Spleen (tissue), 11 donors: ENCODE data around the gene PSORS1C2. TPM values are rescaled to one million over a fixed set of nuclear protein-coding genes. Genes with fewer than 3 reads are reported as not detected.

Experiments used
- DNase-seq: peaks from one replicate; pipeline ENCODE4 v3.0.0-alpha.2; 2020
- H3K27ac ChIP-seq, 8 donors: fragments of 200-600 bp; sonication (generic) in 7 of 8; 1 replicate in 4 of 8; 2 replicates in 4 of 8; pipeline versions ENCODE4 v1.5.0 to v1.8.0; 2016 to 2021; ENCODE audit warnings: inconsistent platforms in 4 of 8, mild to moderate bottlenecking in 4 of 8, moderate library complexity in 1 of 8
- H3K27me3 ChIP-seq, 7 donors: fragments of 200-600 bp; sonication (generic) in 6 of 7; replicated peaks in 1 of 7; 1 replicate in 4 of 7; 2 replicates in 3 of 7; pipeline versions ENCODE4 v1.5.0 to v1.8.0; 2016 to 2021; ENCODE audit warnings: inconsistent platforms in 3 of 7, mild to moderate bottlenecking in 1 of 7
- H3K36me3 ChIP-seq, 6 donors: fragments of 200-600 bp; sonication (generic) in 5 of 6; 1 replicate in 4 of 6; 2 replicates in 2 of 6; pipeline versions ENCODE4 v1.5.0 to v1.8.0; 2016 to 2021; ENCODE audit warnings: inconsistent platforms in 2 of 6
- H3K4me1 ChIP-seq, 6 donors: fragments of 200-600 bp; sonication (generic) in 5 of 6; 1 replicate in 3 of 6; 2 replicates in 3 of 6; pipeline versions ENCODE4 v1.5.0 to v1.8.0; 2016 to 2021; ENCODE audit warnings: inconsistent platforms in 3 of 6
- H3K4me3 ChIP-seq, 8 donors: fragments of 200-600 bp; sonication (generic) in 7 of 8; 1 replicate in 4 of 8; 2 replicates in 4 of 8; pipeline versions ENCODE4 v1.5.0 to v1.8.0; 2016 to 2021; ENCODE audit warnings: inconsistent platforms in 4 of 8, mild to moderate bottlenecking in 4 of 8, moderate library complexity in 2 of 8
- H3K9me3 ChIP-seq, 8 donors: fragments of 200-600 bp; sonication (generic) in 7 of 8; 1 replicate in 4 of 8; 2 replicates in 4 of 8; pipeline versions ENCODE4 v1.5.0 to v1.8.0; 2016 to 2021; ENCODE audit warnings: inconsistent platforms in 4 of 8
- CTCF ChIP-seq, 11 experiments: fragments of 200-600 bp in 7 of 11; fragments of 450-650 bp in 4 of 11; sonication (generic) in 4 of 11; IDR thresholded peaks in 8 of 11; conservative IDR thresholded peaks in 3 of 11; 1 replicate in 7 of 11; 2 replicates in 4 of 11; pipeline versions ENCODE4 v1.4.0 to v1.8.0; 2016 to 2021; ENCODE audit warnings: antibody characterized with exemption in 11 of 11, inconsistent platforms in 4 of 11, mild to moderate bottlenecking in 1 of 11
- POLR2A ChIP-seq, 3 donors: fragments of 450-650 bp; IDR thresholded peaks; one replicate each; pipeline ENCODE4 v1.5.1; 2017; ENCODE audit warnings: antibody characterized with exemption in 3 of 3, mild to moderate bottlenecking in 1 of 3
- POLR2AphosphoS5 ChIP-seq, 3 donors: sonication (generic); formaldehyde crosslinking; IDR thresholded peaks; one replicate each; pipeline ENCODE4 v1.5.1; 2017; ENCODE audit warnings: antibody characterized with exemption in 3 of 3
- WGBS, 5 donors: extraction: QIAGEN DNeasy Blood & Tissue Kit in 3 of 5; methylation state at CpG; one replicate each; pipeline versions ENCODE4 v1.1.5 to v1.1.7; 2013 to 2018; 5-methylcytosine and 5-hydroxymethylcytosine counted together
- intact Hi-C: fragments of 100-400 bp; cut with DNase I; formaldehyde crosslinking; loops from one replicate; pipeline ENCODE4 v1.15.0; 2023; ENCODE audit warnings: low total_unique reads
- polyA plus RNA-seq, 3 donors: library from polyadenylated mRNA; stranded (reverse); fragments of 200-250 nt; gene quantifications; one replicate each; pipeline ENCODE4 v1.2.1, GENCODE V29; 2013
- small RNA-seq, 4 donors: library from RNA; depleted of rRNA; stranded (forward); fragments of <200 nt; gene quantifications; one replicate each; pipeline ENCODE3, GENCODE V24; 2016
- total RNA-seq, 7 donors: library from RNA; depleted of rRNA in 3 of 7; stranded (reverse); fragments of >200 nt in 3 of 7; fragmentation: NEBNext Ultra II Directional in 4 of 7; extraction: Animal tissue kit (Norgen Biotek cat#: 25700) in 4 of 7; gene quantifications; one replicate each; pipeline versions ENCODE4 v1.1.0 to v1.2.1, GENCODE V29; 2016 to 2021
- donor health status: healthy with polysubstance abuse.
- donor health status: DM: no; HTN: no; CAD: no; lungs with moderate emphysema.
- donor health status: DM: no; HTN: no; CAD: no.
- donor health status: Bipolar disorder and iron deficiency.
- donor health status: healthy.
- donor health status: DM: no; HTN: no; CAD: no.
- donor health status: DM: yes; HTN: yes; CAD: no.

The PSORS1C2 gene
- total and polyA plus RNA-seq, 10 donors: not detected

- DNase-seq: no peak
- Histone ChIP-seq H3K27me3 (no peaks in the 10 kb centered on the region), H3K4me3 (no peak overlapping the region), H3K9me3 (no peaks in the 10 kb centered on the region), H3K4me1 (peaks cover 11 to 47% (median 29%) of the 10 kb centered on the region in 6 donors), H3K36me3 (no peaks in the 10 kb centered on the region), H3K27ac (no peak overlapping the region)
- intact Hi-C loops: no loop called here
- 41 to 62% (median 47%) methylated on average over 3 of the region's 3 CpGs for WGBS, 5 donors
- no peak for TF ChIP-seq POLR2AphosphoS5 (IDR thresholded peaks at IDR 0.05)
- TF ChIP-seq CTCF (IDR thresholded peaks at IDR 0.05 in 8 of 11, conservative IDR thresholded peaks at IDR 0.05 in 3 of 11): no peak
- no peak for TF ChIP-seq POLR2A (IDR thresholded peaks at IDR 0.05)
These were observed 47.2 kb downstream of the PSORS1C2 start for GRCh38 chr6:31091680-31092079.

- no peaks in the 10 kb centered on the region for H3K36me3 ChIP-seq
- no peak overlapping the region for H3K4me3 ChIP-seq
- DNase-seq: no peak
- intact Hi-C loops: no loop called here
- TF ChIP-seq POLR2AphosphoS5 (IDR thresholded peaks at IDR 0.05) (no peak), POLR2A (IDR thresholded peaks at IDR 0.05) (no peak), CTCF (IDR thresholded peaks at IDR 0.05 in 8 of 11, conservative IDR thresholded peaks at IDR 0.05 in 3 of 11) (no peak)
- WGBS, 5 donors: 77 to 94% (median 91%) methylated on average over 6 of the region's 6 CpGs
- H3K27me3 ChIP-seq: peaks cover 0 to 6% (median 0%) of the 10 kb centered on the region in 7 donors
- peaks cover 11 to 42% (median 26%) of the 10 kb centered on the region in 6 donors for H3K4me1 ChIP-seq
- H3K27ac ChIP-seq: no peak overlapping the region
- no peaks in the 10 kb centered on the region for H3K9me3 ChIP-seq
These were observed 47.9 kb downstream of the PSORS1C2 start for GRCh38 chr6:31090973-31091364.

GRCh38 chr6:31090275-31090972 is 48.4 kb downstream of the PSORS1C2 start:
- intact Hi-C loops: no loop called here
- no peak for DNase-seq
- Histone ChIP-seq H3K27ac (no peak overlapping the region), H3K9me3 (no peaks in the 10 kb centered on the region), H3K4me1 (peaks cover 11 to 38% (median 26%) of the 10 kb centered on the region in 6 donors), H3K4me3 (no peak overlapping the region), H3K27me3 (peaks cover 0 to 10% (median 0%) of the 10 kb centered on the region in 7 donors), H3K36me3 (no peaks in the 10 kb centered on the region)
- TF ChIP-seq POLR2A (IDR thresholded peaks at IDR 0.05) (no peak), CTCF (IDR thresholded peaks at IDR 0.05 in 8 of 11, conservative IDR thresholded peaks at IDR 0.05 in 3 of 11) (no peak), POLR2AphosphoS5 (IDR thresholded peaks at IDR 0.05) (no peak)
- 82 to 92% (median 87%) methylated on average over 3 of the region's 3 CpGs for WGBS, 5 donors

Small RNA genes lying within 50 kb of the gene (small RNA-seq; reads per million reads assigned to genes)
- gene POLR2LP1: 0 to 0.14 (median 0) reads per million in 4 donors

Other genes with a start within 250 kb of the PSORS1C2 start
- gene GTF2H4, start 230.9 kb downstream of the PSORS1C2 start, total RNA-seq: 10 to 100 TPM; 20.6 to 49.7 (median 28.3) TPM
- gene GTF2H4, start 230.9 kb downstream of the PSORS1C2 start, polyA plus RNA-seq: 10 to 100 TPM; 21.9 to 40.0 (median 33.8) TPM
- gene VARS2, start 224.8 kb downstream of the PSORS1C2 start, total RNA-seq: 10 to 100 TPM; 16.4 to 30.7 (median 28.1) TPM
- 10 to 100 TPM; 15.5 to 38.2 (median 36.3) TPM for gene VARS2, start 224.8 kb downstream of the PSORS1C2 start, polyA plus RNA-seq
- gene SFTA2, start 206.9 kb downstream of the PSORS1C2 start, total RNA-seq: under 1 TPM in 1 of 7 donors, not detected in 6; 0.47 TPM
- gene SFTA2, start 206.9 kb downstream of the PSORS1C2 start, polyA plus RNA-seq: 1 to 10 TPM in 1 of 3 donors, under 1 TPM in 1, not detected in 1; 0.08 to 2.6 TPM
- gene MUCL3, start 198.1 kb downstream of the PSORS1C2 start, total RNA-seq: not detected
- gene MUCL3, start 198.1 kb downstream of the PSORS1C2 start, polyA plus RNA-seq: under 1 TPM in 1 of 3 donors, not detected in 2; 0.03 TPM
- gene MUC21, start 155.3 kb downstream of the PSORS1C2 start, total RNA-seq: not detected
- gene MUC21, start 155.3 kb downstream of the PSORS1C2 start, polyA plus RNA-seq: under 1 TPM; 0.02 to 0.64 (median 0.05) TPM
- not detected for gene MUC22, start 128.6 kb downstream of the PSORS1C2 start, total RNA-seq
- gene MUC22, start 128.6 kb downstream of the PSORS1C2 start, polyA plus RNA-seq: not detected
- not detected for gene C6orf15, start 26.5 kb downstream of the PSORS1C2 start, total RNA-seq
- gene C6orf15, start 26.5 kb downstream of the PSORS1C2 start, polyA plus RNA-seq: not detected
- gene PSORS1C1, start 24.3 kb downstream of the PSORS1C2 start, total RNA-seq: 1 to 10 TPM in 2 of 7 donors, under 1 TPM in 2, not detected in 3; 0.76 to 3.4 (median 1.1) TPM
- gene PSORS1C1, start 24.3 kb downstream of the PSORS1C2 start, polyA plus RNA-seq: under 1 TPM; 0.11 to 0.70 (median 0.21) TPM
- not detected for gene CDSN, start 18.6 kb downstream of the PSORS1C2 start, total RNA-seq
- not detected for gene CDSN, start 18.6 kb downstream of the PSORS1C2 start, polyA plus RNA-seq
- 10 to 100 TPM in 6 of 7 donors, 1 to 10 TPM in 1; 7.7 to 22.5 (median 17.8) TPM for gene CCHCR1, start 18.7 kb upstream of the PSORS1C2 start, total RNA-seq
- 10 to 100 TPM; 11.1 to 15.2 (median 11.7) TPM for gene CCHCR1, start 18.7 kb upstream of the PSORS1C2 start, polyA plus RNA-seq
- 10 to 100 TPM in 4 of 7 donors, 1 to 10 TPM in 3; 6.6 to 12.6 (median 10.2) TPM for gene TCF19, start 19.5 kb upstream of the PSORS1C2 start, total RNA-seq
- gene TCF19, start 19.5 kb upstream of the PSORS1C2 start, polyA plus RNA-seq: 1 to 10 TPM; 6.2 to 9.8 (median 7.1) TPM
- gene POU5F1, start 31.6 kb upstream of the PSORS1C2 start, total RNA-seq: 1 to 10 TPM in 5 of 7 donors, under 1 TPM in 2; 0.57 to 3.7 (median 1.3) TPM
- 1 to 10 TPM; 1.2 to 3.2 (median 2.7) TPM for gene POU5F1, start 31.6 kb upstream of the PSORS1C2 start, polyA plus RNA-seq
- gene HLA-C, start 133.0 kb upstream of the PSORS1C2 start, total RNA-seq: 1,000 to 10,000 TPM in 5 of 7 donors, 100 to 1,000 TPM in 2; 484 to 2,036 (median 1,738) TPM
- gene HLA-C, start 133.0 kb upstream of the PSORS1C2 start, polyA plus RNA-seq: 100 to 1,000 TPM; 368 to 960 (median 400) TPM
- 1,000 to 10,000 TPM; 3,415 to 5,675 (median 4,969) TPM for gene HLA-B, start 218.1 kb upstream of the PSORS1C2 start, total RNA-seq
- gene HLA-B, start 218.1 kb upstream of the PSORS1C2 start, polyA plus RNA-seq: 1,000 to 10,000 TPM; 2,503 to 3,140 (median 2,736) TPM